AG10803 (cell line): Measurements from ENCODE around the gene NANOGP8.

Experiments
- DNase-seq: peaks from one replicate; pipeline ENCODE4 v3.0.0; 2010; ENCODE audit warnings: low read depth
- H3K4me3 ChIP-seq: 2 replicates; pipeline ENCODE4 v1.5.1; 2011; ENCODE audit warnings: mild to moderate bottlenecking, low read length, control low read depth
- TF ChIP-seq, protein P1 (sequence below): conservative IDR thresholded peaks from 2 replicates; pipeline ENCODE4 v1.5.1; 2011; ENCODE audit warnings: mild to moderate bottlenecking, low read length, control low read depth, inconsistent platforms

The NANOGP8 gene

DNA sequence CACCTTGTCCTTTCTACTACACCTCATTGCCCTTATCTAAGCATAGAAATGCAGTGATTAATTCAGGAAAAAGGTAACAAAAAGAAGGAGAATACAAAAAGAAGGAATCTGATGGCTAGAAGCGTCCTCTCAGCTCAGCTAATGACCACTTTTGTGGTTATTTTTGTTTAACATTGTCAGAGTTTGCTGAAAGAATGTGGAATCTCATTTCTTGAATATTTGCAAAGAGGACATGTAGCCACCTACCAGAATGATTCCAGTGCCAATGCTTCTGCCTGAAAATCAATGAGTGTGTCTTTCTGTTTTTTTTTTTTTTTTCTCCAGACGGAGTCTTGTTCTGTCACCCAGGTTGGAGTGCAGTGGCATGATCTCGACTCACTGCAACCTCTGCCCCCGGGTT, 24.5 kb downstream of the NANOGP8 start:
- TF ChIP-seq, protein P1, sequence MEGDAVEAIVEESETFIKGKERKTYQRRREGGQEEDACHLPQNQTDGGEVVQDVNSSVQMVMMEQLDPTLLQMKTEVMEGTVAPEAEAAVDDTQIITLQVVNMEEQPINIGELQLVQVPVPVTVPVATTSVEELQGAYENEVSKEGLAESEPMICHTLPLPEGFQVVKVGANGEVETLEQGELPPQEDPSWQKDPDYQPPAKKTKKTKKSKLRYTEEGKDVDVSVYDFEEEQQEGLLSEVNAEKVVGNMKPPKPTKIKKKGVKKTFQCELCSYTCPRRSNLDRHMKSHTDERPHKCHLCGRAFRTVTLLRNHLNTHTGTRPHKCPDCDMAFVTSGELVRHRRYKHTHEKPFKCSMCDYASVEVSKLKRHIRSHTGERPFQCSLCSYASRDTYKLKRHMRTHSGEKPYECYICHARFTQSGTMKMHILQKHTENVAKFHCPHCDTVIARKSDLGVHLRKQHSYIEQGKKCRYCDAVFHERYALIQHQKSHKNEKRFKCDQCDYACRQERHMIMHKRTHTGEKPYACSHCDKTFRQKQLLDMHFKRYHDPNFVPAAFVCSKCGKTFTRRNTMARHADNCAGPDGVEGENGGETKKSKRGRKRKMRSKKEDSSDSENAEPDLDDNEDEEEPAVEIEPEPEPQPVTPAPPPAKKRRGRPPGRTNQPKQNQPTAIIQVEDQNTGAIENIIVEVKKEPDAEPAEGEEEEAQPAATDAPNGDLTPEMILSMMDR = no peak
- DNase-seq = peak; percentile 53
- no peak overlapping the region for H3K4me3 ChIP-seq

DNA sequence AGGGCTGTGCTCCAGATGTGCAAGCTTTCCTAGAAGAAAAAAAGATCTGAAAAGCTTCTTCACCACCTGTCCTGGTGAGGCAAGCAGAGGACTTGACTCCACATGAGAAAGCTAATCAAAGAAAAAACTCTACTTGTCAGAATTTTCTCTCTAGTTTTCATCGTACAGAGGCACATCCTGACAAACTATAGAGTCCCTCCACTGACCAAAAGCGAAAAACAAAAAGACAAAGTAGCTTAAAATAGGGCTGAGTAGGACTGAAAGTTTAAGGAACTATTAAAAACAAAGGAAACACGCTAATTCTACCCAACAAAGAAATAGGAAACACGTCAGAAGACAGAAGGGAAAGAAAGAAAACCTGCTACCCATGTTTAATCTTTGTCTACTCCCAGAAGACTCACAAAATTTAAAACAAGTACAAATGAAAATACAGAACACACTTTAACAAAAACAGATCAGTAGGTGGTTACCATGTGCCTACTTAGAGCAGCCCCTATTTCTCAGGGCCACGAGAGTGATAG, 26.5 kb downstream of the NANOGP8 start:
- DNase-seq = no peak
- TF ChIP-seq, protein P1 = no peak
- H3K4me3 ChIP-seq = no peak overlapping the region

DNA sequence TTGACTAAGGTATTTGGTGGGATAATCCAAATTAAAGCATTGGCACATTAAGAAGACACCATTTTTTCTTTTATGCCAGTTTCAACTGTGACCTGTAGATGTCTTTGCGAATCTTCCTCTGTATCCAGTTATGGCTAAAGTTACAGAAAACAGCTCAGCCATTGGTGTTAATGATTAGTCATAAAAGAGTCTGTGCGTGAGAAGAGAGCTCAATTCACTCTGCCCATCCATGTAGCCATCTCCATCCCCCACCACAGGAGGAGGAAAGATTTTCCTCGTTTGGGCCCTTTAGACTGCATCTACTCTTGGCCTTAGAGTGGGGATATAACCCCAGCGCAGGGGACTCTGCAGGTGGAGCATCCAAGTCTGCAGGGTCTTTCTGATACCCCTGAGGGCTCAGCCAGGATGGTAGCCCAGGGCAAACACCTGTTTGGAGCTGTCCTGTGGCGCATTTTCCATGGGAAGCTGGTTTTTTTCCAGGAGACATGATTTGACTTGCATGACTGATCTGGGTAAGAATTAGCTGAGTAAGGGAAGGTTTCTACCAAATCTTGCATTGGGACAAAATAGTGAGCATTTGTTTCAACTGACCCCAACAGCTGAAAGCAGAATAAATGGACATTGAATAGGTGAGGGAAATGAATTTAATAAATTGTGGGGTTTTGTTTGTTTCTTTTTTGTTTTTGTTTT, 29.5 kb downstream of the NANOGP8 start:
- no peak overlapping the region for H3K4me3 ChIP-seq
- no peak for DNase-seq
- TF ChIP-seq, protein P1 = no peak

DNA sequence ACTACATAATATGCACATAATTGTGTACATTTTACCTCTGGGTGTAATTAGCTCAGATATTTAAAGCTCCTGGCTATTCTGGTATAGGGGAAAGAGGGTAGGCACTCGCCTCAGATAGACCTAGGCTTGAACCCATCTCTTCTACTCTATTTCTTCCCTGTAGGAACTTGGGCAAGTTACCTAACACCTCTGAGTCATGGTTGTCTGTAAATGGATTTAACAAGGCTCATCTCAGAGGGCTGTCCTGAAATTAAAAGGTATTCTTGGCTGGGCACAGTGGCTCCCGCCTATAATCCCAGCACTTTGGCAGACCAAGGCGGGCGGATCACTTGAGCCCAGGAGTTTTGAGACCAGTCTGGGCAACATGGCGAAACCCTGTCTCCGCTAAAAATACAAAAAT, 30.7 kb downstream of the NANOGP8 start:
- TF ChIP-seq, protein P1 = no peak
- DNase-seq = no peak
- H3K4me3 ChIP-seq = no peak overlapping the region

DNA sequence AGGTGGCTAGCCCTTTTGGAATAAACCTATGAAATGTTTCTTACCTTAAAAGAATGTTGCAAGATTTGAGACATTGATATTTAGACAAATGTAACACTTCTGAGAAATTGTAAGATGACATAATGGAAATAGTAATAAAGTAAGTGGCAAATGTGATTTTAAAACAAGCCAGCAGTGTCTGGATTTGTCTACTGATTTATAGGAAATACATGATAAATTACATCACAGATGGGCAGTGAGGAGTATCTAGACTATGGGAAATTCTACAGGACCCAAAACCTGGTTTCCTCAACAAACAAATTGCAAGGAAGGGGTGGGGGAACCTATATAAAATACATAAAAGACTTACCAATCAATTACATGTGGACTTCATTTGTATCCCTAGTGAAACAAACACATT, 37.1 kb downstream of the NANOGP8 start:
- no peak for DNase-seq

DNA sequence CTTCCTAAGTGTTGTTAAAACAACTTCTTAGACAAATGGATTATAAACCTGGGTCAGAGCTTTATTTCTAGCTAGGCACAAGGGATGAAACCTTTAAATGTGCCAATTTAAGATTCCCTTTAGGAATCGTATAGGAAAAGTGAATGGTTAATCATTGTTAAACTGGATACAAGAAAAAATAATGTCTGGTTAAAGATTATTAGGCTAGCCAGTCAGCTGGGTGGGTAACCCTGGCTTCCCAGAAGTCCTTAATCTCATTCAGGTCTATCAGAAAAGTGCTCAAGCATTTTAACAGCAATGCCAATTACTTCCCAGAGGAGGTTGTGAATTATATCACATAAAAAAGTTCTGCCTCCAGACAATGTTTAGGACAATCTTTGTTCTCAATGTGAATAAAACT, 37.6 kb downstream of the NANOGP8 start:
- no peak for DNase-seq
- H3K4me3 ChIP-seq = no peak overlapping the region
- TF ChIP-seq, protein P1 = no peak

More for the DNA sequence above, 37.1 kb downstream of the NANOGP8 start:
- TF ChIP-seq, protein P1 = no peak
- H3K4me3 ChIP-seq = no peak overlapping the region

DNA sequence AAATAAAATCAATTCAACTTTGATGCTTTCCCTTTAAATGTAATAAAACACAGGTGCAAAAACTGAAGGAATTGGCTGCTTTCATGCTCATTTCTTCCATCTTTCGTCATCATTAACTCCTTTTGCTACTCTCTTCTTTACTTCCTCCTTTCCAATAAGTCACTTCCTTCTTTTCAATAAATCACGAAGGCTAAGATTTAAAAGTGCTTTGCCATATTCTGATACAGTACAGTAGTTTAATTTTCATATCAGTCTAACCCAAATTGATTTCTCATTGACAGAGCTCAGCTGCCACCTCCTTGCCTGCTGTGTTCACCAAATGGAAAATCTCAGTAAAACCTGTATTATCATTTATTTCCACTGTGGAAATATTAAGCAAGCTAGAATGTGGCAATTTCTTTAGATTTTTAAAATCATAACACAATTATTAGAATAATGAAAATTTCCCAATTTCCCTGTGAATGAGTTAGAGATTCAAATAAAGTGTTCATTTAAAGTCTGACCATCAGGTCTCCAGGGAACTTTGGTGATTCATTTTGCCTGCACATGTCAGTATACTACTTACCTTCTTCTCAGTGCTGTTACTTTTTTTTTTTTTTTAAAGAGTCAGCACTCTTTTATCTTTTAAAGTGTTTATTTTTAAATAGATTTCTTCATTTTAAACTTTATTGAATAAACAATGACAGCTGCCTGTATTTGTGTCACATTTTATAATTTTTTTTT, 41.6 kb downstream of the NANOGP8 start:
- TF ChIP-seq, protein P1 = no peak
- peak; percentile 20 for DNase-seq
- no peak overlapping the region for H3K4me3 ChIP-seq
